Esophagus squamous epithelium (tissue), 5 donors: ENCODE data around the gene ABR. TPM values are rescaled to one million over a fixed set of nuclear protein-coding genes. Genes with fewer than 3 reads are reported as not detected.

Experiments used
- DNase-seq: peaks from one replicate; lab custom pipeline; 2025; lab: John Stamatoyannopoulos, UW
- H3K27ac ChIP-seq, 4 donors: fragments of 200-600 bp; sonication (generic); one replicate each; pipeline ENCODE4 v1.5.1; 2016 to 2019; ENCODE audit warnings: mild to moderate bottlenecking in 1 of 4
- H3K27me3 ChIP-seq, 4 donors: fragments of 200-600 bp; sonication (generic); 1 replicate in 3 of 4; 2 replicates in 1 of 4; pipeline versions ENCODE4 v1.5.1 to v1.6.0; 2017 to 2021; ENCODE audit warnings: antibody characterized with exemption in 1 of 4
- H3K36me3 ChIP-seq, 3 donors: fragments of 200-600 bp; sonication (generic); one replicate each; pipeline ENCODE4 v1.5.1; 2016 to 2019
- H3K4me1 ChIP-seq, 3 donors: fragments of 200-600 bp; sonication (generic); one replicate each; pipeline ENCODE4 v1.5.1; 2017 to 2019
- H3K4me3 ChIP-seq, 4 donors: fragments of 200-600 bp; sonication (generic); 1 replicate in 3 of 4; 2 replicates in 1 of 4; pipeline ENCODE4 v1.5.1; 2016 to 2019; ENCODE audit warnings: mild to moderate bottlenecking in 2 of 4, moderate library complexity in 1 of 4
- H3K9me3 ChIP-seq, 3 donors: fragments of 200-600 bp; sonication (generic); one replicate each; pipeline ENCODE4 v1.5.1; 2016 to 2019
- CTCF ChIP-seq, 6 experiments: fragments of 450-650 bp in 4 of 6; fragments of 200-600 bp in 2 of 6; sonication (generic) in 2 of 6; IDR thresholded peaks; one replicate each; pipeline ENCODE4 v1.5.1; 2016 to 2019; ENCODE audit warnings: antibody characterized with exemption in 6 of 6, mild to moderate bottlenecking in 4 of 6, moderate library complexity in 4 of 6
- POLR2A ChIP-seq, 4 donors: fragments of 450-650 bp; IDR thresholded peaks; one replicate each; pipeline ENCODE4 v1.6.1; 2017; ENCODE audit warnings: antibody characterized with exemption in 4 of 4, mild to moderate bottlenecking in 4 of 4, moderate library complexity in 3 of 4
- WGBS, 2 donors: methylation state at CpG; one replicate each; pipeline ENCODE4 v1.1.5; 2018; 5-methylcytosine and 5-hydroxymethylcytosine counted together
- intact Hi-C: fragments of 100-400 bp; cut with DNase I; formaldehyde crosslinking; loops from one replicate; pipeline ENCODE4 v1.15.0; 2022
- total RNA-seq, 4 donors: library from RNA; depleted of rRNA; stranded (reverse); fragments of >200 nt; gene quantifications; one replicate each; pipeline ENCODE4 v1.1.0, GENCODE V29; 2016
- donor health status: DM: yes; HTN: yes; CAD: no.

ABR gene
- total RNA-seq, 4 donors from 2014 or later = 62.1 to 248 (median 75.5) TPM

GRCh38 chr17:967122-967521 is 212.7 kb downstream of the ABR start:
- no peaks in the 10 kb centered on the region for H3K9me3 ChIP-seq
- no peak overlapping the region for H3K4me3 ChIP-seq
- intact Hi-C loops = no loop called here
- no peaks in the 10 kb centered on the region for H3K27me3 ChIP-seq
- no peak for DNase-seq
- H3K36me3 ChIP-seq = no peaks in the 10 kb centered on the region
- H3K27ac ChIP-seq = no peak overlapping the region
- peaks cover 0 to 50% (median 5%) of the 10 kb centered on the region in 3 donors for H3K4me1 ChIP-seq
- WGBS, 2 donors = 92 to 94% methylated on average over 5 to 7 of the region's 9 CpGs
- TF ChIP-seq POLR2A (IDR thresholded peaks at IDR 0.05) (no peak), CTCF (IDR thresholded peaks at IDR 0.05) (no peak)

GRCh38 chr17:965311-965989 is 214.3 kb downstream of the ABR start:
- no peak for DNase-seq
- H3K4me3 ChIP-seq = no peak overlapping the region
- intact Hi-C loops = no loop called here
- no peak for TF ChIP-seq POLR2A (IDR thresholded peaks at IDR 0.05)
- TF ChIP-seq CTCF (IDR thresholded peaks at IDR 0.05) = no peak
- no peaks in the 10 kb centered on the region for H3K9me3 ChIP-seq
- 55 to 65% methylated on average over 10 of the region's 12 CpGs for WGBS, 2 donors
- H3K27ac ChIP-seq = peak overlapping the region in 3 of 4 donors; percentile 41 to 54 (median 54)
- H3K27me3 ChIP-seq = no peaks in the 10 kb centered on the region
- H3K36me3 ChIP-seq = no peaks in the 10 kb centered on the region
- H3K4me1 ChIP-seq = peaks cover 0 to 50% (median 5%) of the 10 kb centered on the region in 3 donors

GRCh38 chr17:964876-965275 is 214.9 kb downstream of the ABR start:
- no peak overlapping the region for H3K4me3 ChIP-seq
- DNase-seq = no peak
- intact Hi-C loops = no loop called here
- H3K27ac ChIP-seq = peak overlapping the region in 3 of 4 donors; percentile 41 to 54 (median 54)
- TF ChIP-seq POLR2A (IDR thresholded peaks at IDR 0.05) (no peak), CTCF (IDR thresholded peaks at IDR 0.05) (no peak)
- no peaks in the 10 kb centered on the region for H3K27me3 ChIP-seq
- H3K36me3 ChIP-seq = no peaks in the 10 kb centered on the region
- WGBS, 2 donors = 64 to 77% methylated on average over 14 of the region's 14 CpGs
- peaks cover 0 to 45% (median 5%) of the 10 kb centered on the region in 3 donors for H3K4me1 ChIP-seq
- no peaks in the 10 kb centered on the region for H3K9me3 ChIP-seq

- WGBS, 2 donors = 75 to 79% methylated on average over 5 to 11 of the region's 11 CpGs
- no peak for TF ChIP-seq POLR2A (IDR thresholded peaks at IDR 0.05)
- TF ChIP-seq CTCF (IDR thresholded peaks at IDR 0.05) = no peak
- no peak for DNase-seq
- Histone ChIP-seq H3K27ac (no peak overlapping the region), H3K4me1 (peaks cover 0 to 37% (median 5%) of the 10 kb centered on the region in 3 donors), H3K9me3 (no peaks in the 10 kb centered on the region), H3K36me3 (peaks cover 0 to 11% (median 0%) of the 10 kb centered on the region in 3 donors), H3K27me3 (no peaks in the 10 kb centered on the region), H3K4me3 (no peak overlapping the region)
- intact Hi-C loops = no loop called here
Observed at GRCh38 chr17:962670-963069, 217.1 kb downstream of the ABR start.

GRCh38 chr17:962166-962565 is 217.6 kb downstream of the ABR start:
- Histone ChIP-seq H3K27ac (no peak overlapping the region), H3K4me1 (peaks cover 0 to 39% (median 5%) of the 10 kb centered on the region in 3 donors), H3K27me3 (no peaks in the 10 kb centered on the region), H3K36me3 (peaks cover 0 to 13% (median 0%) of the 10 kb centered on the region in 3 donors), H3K4me3 (no peak overlapping the region), H3K9me3 (no peaks in the 10 kb centered on the region)
- DNase-seq = no peak
- intact Hi-C loops = no loop called here
- whole genome bisulfite sequencing, 2 donors = 55 to 79% methylated on average over 8 of the region's 8 CpGs
- TF ChIP-seq POLR2A (IDR thresholded peaks at IDR 0.05) = no peak
- no peak for TF ChIP-seq CTCF (IDR thresholded peaks at IDR 0.05)
